Measurements from ENCODE around the gene JOSD1. TPM values are rescaled to one million over a fixed set of nuclear protein-coding genes. Genes with fewer than 3 reads are reported as not detected.

JOSD1 gene
- polyA plus RNA-seq, 10 donors, result 31.9 to 42.5 (median 37.8) TPM

Other genes with a start within 250 kb of the JOSD1 start
- gene KCNJ4, start 245.7 kb downstream of the JOSD1 start, polyA plus RNA-seq (ENCODE audit: insufficient read length in 10 of 10), result under 1 TPM in 9 of 10 donors, not detected in 1; 0.12 to 0.58 (median 0.23) TPM
- 10 to 100 TPM; 24.8 to 43.4 (median 37.7) TPM for gene KDELR3, start 232.8 kb downstream of the JOSD1 start, polyA plus RNA-seq (ENCODE audit: insufficient read length in 10 of 10)
- gene DDX17, start 194.6 kb downstream of the JOSD1 start, polyA plus RNA-seq (ENCODE audit: insufficient read length in 10 of 10), result 100 to 1,000 TPM; 253 to 478 (median 350) TPM
- 1 to 10 TPM; 3.5 to 9.7 (median 5.4) TPM for gene DMC1, start 130.8 kb downstream of the JOSD1 start, polyA plus RNA-seq (ENCODE audit: insufficient read length in 10 of 10)
- gene FAM227A, start 44.6 kb downstream of the JOSD1 start, polyA plus RNA-seq (ENCODE audit: insufficient read length in 10 of 10), result 1 to 10 TPM in 6 of 10 donors, under 1 TPM in 4; 0.38 to 1.5 (median 1.0) TPM
- 10 to 100 TPM; 32.3 to 41.2 (median 34.7) TPM for gene CBY1, start 44.3 kb downstream of the JOSD1 start, polyA plus RNA-seq (ENCODE audit: insufficient read length in 10 of 10)
- gene TOMM22, start 19.0 kb downstream of the JOSD1 start, polyA plus RNA-seq (ENCODE audit: insufficient read length in 10 of 10), result 10 to 100 TPM; 71.2 to 90.2 (median 79.8) TPM
- 10 to 100 TPM; 26.8 to 37.6 (median 32.9) TPM for gene GTPBP1, start 5.0 kb upstream of the JOSD1 start, polyA plus RNA-seq (ENCODE audit: insufficient read length in 10 of 10)
- gene SUN2, start 55.1 kb upstream of the JOSD1 start, polyA plus RNA-seq (ENCODE audit: insufficient read length in 10 of 10), result 10 to 100 TPM; 36.5 to 60.6 (median 49.0) TPM
- gene DNAL4, start 93.2 kb upstream of the JOSD1 start, polyA plus RNA-seq (ENCODE audit: insufficient read length in 10 of 10), result 10 to 100 TPM in 8 of 10 donors, 1 to 10 TPM in 2; 8.6 to 18.1 (median 11.9) TPM
- 1 to 10 TPM; 4.0 to 6.4 (median 4.9) TPM for gene NPTXR, start 143.1 kb upstream of the JOSD1 start, polyA plus RNA-seq (ENCODE audit: insufficient read length in 10 of 10)
- gene CBX6, start 171.3 kb upstream of the JOSD1 start, polyA plus RNA-seq (ENCODE audit: insufficient read length in 10 of 10), result 10 to 100 TPM; 21.8 to 49.6 (median 30.8) TPM

Data from muscle of back (tissue), 10 donors.